GM18511 (cell line): Measurements from ENCODE around the gene TAF10.

Experiments
- ATAC-seq: cut with Tn5 transposase; IDR thresholded peaks from one replicate; pipeline ENCODE4 v1.9.1; 2021; ENCODE audit warnings: mild to moderate bottlenecking, moderate library complexity; ENCODE audit not compliant: unreplicated experiment

TAF10 gene

GRCh38 chr11:6609502-6610015, 2.5 kb downstream of the TAF10 start:
- ATAC-seq, result no peak

DNA sequence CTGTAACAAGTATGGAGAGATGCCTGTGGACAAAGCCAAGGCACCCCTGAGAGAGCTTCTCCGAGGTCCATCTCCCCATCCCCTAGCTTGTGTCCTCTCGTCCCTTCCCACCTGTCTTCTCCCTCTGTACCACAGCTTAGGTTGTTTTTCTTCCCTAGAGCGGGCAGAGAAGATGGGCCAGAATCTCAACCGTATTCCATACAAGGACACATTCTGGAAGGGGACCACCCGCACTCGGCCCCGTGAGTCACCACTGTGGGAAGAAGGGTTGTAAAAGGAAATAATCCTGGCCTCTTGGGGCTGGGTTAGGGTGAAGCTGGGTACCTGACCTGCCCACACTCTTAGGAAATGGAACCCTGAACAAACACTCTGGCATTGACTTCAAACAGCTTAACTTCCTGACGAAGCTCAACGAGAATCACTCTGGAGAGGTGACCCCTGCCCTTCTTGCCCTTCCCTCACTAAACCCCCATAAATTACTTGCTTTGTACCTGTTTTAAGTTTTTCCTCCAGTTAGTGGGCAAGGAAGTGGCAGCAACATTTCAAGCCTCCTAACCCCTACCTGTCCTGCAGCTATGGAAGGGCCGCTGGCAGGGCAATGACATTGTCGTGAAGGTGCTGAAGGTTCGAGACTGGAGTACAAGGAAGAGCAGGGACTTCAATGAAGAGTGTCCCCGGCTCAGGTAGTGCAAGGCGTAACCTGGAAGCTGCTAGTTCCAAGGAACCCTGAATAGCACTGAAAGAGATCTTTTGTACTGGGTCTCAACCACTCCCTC, 3.1 kb downstream of the TAF10 start:
- ATAC-seq, result no peak

GRCh38 chr11:6608011-6608410, 4.0 kb downstream of the TAF10 start:
- ATAC-seq, result no peak

- ATAC-seq, result no peak
Measured at GRCh38 chr11:6607190-6607795, 4.7 kb downstream of the TAF10 start.

DNA sequence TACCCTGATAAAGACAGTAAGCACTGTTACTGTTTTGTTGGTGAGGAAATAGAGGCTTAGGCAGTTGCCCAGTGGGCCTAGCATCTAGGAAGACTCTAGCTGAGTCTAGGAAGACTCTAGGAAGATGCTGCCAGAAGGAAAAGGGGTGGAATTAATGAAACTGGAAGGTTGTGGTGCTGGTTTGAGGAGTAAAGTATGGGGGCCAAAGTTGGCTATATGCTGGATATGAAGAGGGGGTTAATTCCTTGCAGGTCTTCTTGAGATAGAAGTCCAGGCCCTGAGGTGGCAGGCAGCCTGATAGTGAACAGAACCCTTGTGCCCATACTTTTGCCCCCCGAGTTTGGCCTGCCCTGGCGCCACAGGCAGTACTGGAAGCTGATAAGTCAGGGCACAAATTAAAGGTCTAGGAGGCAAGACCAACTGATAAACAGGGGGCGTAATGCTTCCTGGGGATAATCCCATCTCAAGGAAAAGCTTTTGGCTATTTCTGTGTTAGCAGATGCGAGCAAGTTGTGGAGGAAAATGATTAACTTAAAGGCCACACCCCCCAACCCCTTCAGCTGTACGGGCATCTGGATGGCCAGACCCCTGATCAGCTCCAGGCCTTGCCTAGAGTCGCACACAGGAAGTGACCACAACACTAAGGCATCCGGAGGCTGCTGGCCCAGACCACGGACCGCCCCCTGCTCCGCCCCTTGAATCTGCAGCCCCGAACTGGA, 5.4 kb downstream of the TAF10 start:
- ATAC-seq, result peak; percentile 50

- ATAC-seq, result no peak
Measured at GRCh38 chr11:6604790-6605189, 7.2 kb downstream of the TAF10 start.

GRCh38 chr11:6604081-6604626, 7.9 kb downstream of the TAF10 start:
- ATAC-seq, result peak; percentile 47

GRCh38 chr11:6603287-6604080, 8.5 kb downstream of the TAF10 start, which contains the start of the genes ILK and RRP8:
TSS of gene ILK (plus strand) at chr11:6603774. CDS start at chr11:6604272, 498 bp downstream.
TSS of gene RRP8 (minus strand) at chr11:6603616. CDS start at chr11:6603502, 114 bp downstream.
- peak; percentile 71 for ATAC-seq

DNA sequence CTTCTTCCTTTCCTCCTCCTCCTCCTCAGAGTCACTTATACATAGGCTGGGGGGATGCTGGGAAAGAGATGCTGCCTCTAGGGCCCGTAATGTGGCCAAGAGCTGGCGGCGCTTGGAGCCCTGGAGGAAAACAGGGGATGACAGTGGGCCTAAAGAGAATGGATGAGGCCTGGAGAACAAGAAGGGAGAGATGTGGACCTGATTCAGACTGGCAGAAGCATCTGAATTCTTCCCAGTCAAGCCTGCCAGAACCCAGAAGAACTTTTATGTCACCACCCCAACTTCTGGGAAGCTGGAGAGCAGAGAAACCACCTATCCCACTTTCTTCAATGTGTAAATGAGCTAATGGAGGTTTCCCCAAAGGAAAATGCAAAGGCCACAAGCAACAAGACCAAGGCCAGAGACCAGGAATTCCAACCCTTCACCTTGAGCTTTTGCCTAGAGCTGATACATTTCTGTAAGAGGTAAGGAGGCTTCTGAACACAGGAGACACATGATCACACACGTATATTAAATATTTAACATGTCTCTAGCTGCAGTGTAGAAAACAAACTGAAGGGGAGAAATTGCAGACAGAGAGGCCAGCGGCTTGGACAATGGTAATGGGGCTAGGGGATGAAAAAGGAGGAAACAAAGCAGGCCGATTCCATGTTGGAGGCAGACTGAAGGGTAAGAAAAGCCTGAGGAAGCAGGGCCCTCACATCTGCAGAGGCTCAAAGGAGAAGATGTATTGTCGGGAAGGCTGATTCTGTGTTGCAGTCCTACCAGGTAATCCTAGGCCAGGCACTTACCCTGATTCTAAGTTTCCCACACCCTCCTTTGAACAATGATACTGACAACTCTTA, 9.7 kb downstream of the TAF10 start:
- no peak for ATAC-seq

DNA sequence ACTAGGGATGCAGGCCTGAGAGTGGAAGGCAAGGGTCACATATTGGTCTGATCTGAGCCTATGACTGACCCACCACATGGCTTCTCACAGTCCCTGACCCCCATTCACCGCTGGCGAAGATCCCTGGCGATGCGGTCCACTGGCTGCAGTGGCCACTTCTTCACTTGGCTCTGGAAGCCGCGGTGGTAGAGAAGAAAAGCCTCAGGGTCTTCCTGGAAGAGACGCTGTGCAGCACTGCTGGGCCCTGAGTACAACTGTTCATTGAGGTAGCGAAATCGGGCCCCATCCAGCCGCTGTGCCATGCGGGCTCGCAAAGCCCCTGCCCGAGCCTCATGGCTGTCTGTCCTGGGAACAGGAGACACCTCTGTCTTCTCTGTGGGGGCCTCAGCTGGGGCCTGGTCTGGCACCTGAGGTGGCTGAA, 11.0 kb downstream of the TAF10 start:
- no peak for ATAC-seq

- no peak for ATAC-seq
Measured at GRCh38 chr11:6599881-6600390, 12.1 kb downstream of the TAF10 start.

- ATAC-seq, result no peak
Measured at GRCh38 chr11:6599449-6599848, 12.6 kb downstream of the TAF10 start.

GRCh38 chr11:6598555-6598954, 13.5 kb downstream of the TAF10 start:
- ATAC-seq, result no peak

- no peak for ATAC-seq
Measured at GRCh38 chr11:6596239-6596877, 15.7 kb downstream of the TAF10 start.

DNA sequence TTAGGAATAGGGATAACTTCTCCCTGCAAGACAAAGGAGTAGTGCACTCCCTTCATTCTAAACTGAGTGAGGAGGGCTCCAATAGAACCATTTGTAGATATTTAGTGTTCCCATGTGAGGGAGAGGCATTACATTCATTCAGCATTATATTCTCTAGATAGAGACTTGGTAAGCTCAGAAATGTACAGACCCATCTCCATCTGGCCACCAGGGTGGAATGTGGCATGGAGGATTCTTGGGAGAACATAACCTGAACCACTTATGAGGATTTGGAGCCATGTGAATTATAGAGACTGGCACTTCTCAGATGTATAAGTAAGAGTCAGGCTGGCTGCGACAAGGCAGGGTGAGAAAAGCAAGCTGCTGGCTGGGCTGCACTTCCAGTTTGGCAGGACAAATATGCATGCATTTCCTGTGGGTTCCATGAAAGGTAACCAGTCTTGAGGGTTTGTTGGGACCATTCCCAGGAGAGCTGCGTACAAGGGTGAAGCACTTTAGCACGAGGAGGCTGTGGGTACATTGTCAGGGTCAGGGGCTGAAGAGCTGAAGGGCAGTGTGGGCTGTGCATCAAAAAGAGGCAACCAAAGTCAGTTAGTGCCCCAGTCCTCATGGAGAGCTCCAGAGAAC, 17.8 kb downstream of the TAF10 start:
- ATAC-seq, result no peak

DNA sequence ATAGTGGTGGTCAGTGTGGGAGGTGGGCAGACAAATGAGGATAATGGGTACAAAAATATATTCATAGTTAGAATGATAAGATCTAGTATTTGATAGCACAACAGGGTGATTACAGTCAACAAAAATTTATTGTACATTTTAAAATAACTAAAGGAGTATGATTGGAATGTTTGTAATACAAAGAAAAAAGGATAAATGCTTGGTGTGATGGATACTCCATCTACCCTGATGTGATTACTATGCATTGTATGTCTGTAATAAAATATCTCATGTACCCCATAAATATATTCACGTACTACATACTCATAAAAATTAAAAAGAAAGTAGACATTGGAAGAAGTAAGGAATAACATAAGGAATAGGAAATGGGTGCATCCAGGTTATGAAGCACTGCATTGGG, 24.0 kb downstream of the TAF10 start:
- no peak for ATAC-seq

DNA sequence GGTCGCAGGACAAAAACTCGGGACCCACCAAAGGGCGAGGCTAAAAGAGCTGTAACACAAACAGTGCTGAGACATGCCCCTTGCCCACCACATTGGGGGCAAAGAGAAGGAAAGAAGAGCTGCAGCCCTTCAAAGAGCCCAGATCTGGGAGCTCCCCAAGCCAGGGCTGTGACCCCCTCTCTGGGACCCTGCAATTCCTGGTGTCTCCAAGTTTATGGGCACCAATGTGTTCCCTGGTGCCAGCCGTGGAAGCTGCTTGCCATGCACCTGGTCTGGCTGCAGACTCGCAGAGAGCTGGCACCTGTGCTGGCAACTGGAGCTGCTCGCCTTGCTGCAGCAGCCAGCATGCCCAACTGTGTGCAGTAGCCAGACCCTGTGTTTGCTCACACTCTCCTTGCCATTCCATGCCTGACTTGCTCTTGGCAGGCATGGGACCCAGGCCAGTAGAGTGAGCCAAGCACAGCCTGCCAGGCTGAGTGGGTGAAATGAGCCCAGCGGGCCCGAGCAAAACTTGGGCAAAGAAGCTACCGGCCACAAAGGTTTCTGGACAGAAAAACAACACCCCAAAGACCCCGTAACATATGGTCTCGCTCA, 24.6 kb downstream of the TAF10 start:
- ATAC-seq, result no peak
